GM21529 (cell line): ENCODE measurements around the gene SLX4.
A peak's percentile ranks its signal among the peaks of the same experiment; 100 is the strongest.
"Not testable (repeated sequence)": the region's sequence is repeated elsewhere in the genome, so short reads cannot be mapped to it uniquely, and the experiment has no call there.

ENCODE experiments used
- ATAC-seq: cut with Tn5 transposase; IDR thresholded peaks from one replicate; pipeline ENCODE4 v1.9.1; 2021; ENCODE audit not compliant: unreplicated experiment

The SLX4 gene

GRCh38 chr16:3642397-3643094 lies 31.1 kb upstream of the SLX4 start:
- no peak for ATAC-seq

- ATAC-seq, result no peak
Observed at GRCh38 chr16:3641801-3642396, 30.5 kb upstream of the SLX4 start.

DNA sequence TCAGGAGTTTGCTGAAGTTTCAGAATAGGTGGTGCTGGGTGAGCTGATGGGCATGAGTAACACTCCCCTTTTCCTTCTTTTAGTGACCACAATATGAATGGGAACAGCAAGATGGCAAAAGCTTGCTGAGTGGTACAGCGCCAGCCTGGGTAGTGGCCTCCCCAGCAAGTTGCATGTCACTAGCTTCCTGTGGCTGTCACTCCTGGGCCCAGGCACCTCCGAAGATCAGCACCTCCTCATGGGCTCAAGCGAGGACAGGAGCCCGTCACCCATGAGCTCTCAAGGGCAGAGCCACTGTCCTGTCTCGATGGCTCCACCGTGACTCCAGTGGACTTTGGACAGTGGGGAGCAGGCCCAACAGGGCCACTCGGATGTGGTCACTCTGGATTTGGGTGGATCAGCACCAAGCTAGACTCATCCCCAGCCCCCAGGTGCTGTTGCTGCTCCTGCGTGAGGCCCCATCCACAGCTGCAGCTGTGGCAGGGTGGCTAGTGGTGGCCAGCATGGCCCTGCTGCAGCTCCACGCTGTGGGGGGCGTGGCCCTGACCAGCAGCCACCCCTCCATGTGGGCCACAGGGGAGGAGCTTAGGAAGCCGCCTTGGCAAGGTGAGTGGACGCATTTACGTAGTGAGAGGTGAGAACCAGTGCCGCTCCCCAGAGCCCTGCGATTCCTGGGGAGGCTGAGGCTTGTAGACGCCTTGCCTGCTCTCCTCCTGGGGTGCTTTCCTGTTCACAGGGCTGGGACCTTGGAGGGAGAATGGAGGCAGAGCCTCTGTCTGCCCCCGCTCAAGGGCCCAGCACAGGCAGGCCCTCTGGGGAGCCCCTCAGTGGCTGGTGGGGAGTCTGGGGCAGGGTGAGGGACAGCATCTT lies 29.5 kb upstream of the SLX4 start:
- ATAC-seq, result no peak

DNA sequence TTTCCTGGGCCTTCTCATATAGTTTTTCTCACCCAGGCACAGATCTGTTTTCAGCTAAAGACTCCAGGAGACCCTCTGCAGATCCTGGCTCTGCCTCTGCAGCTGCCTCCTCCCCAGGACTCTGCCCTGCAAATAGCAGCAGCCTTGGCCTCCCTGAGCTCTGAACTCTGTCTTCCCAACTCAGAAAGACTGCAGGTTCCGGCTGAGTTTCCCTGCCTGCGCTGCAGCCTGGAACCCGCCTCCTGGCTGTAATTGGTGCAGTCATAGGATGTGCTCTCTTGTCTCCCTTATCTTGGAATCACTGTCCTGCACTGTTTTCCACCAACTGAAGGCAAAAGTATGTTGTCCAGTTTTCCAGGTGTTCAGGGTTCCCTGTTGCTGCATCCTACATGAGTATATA lies 28.8 kb upstream of the SLX4 start:
- ATAC-seq, result no peak

DNA sequence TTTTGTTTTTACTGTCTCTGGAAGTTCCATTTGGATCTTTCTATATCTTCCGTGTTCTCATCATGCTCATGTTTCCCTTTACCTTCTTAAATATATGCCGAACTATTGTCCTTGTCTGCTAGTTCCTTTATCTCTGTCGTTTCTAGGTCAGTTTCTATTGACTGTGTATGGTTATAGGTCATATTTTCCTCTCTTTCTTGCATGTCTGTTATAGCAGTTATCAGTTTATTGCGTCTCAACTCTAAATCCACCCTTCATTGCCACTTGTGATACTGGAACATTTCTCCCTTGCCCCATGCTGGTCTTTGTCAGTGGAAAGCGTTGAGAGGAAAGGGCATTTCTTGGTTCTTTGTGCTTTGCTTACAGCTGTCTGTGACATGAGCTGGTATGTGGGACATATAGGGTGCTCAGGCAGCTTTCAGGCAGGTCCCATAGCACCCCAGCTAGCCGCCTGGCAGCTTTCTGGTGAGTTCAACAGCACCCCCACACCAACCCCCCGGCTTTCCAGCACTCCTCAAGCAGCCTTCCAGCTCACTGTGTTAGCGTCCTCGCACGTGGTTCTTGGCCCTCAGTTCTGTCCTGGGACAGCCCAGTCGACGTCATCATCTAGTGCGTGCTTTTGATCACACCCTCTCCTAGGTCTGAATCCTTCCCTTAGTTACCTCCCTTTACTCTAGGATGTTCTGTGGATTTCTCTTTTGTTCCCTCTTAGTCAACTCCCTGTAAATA lies 27.7 kb upstream of the SLX4 start:
- no peak for ATAC-seq

DNA sequence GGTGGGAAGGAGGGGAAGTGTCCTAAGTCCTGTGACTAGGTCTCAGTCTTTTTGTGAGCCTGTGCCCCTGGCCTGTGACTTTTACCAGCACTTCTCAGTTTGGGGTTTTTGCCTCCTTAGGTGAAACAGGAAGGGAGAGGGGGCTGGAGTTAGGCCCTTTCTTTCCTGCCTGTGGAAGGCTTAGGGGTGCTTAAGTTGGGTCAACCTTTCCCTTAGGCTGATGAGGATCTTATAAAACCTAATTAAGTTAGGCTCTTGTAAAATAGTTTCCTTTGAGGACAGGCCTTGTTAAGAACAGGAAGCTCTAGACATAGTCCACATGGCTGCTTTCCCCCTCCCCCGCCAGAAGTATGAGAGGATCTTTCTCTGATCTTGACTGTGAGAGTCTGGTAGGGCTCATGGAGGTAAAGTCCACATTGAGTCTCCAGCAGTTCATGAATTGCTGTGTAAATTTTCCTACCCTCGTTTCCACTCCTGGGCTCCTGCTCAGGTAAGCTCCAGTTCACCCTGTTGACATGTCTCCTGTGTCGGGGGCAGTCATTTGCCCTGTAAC lies 26.0 kb upstream of the SLX4 start:
- no peak for ATAC-seq

- peak; percentile 49 for ATAC-seq
Observed at GRCh38 chr16:3625911-3626732, 14.7 kb upstream of the SLX4 start.

DNA sequence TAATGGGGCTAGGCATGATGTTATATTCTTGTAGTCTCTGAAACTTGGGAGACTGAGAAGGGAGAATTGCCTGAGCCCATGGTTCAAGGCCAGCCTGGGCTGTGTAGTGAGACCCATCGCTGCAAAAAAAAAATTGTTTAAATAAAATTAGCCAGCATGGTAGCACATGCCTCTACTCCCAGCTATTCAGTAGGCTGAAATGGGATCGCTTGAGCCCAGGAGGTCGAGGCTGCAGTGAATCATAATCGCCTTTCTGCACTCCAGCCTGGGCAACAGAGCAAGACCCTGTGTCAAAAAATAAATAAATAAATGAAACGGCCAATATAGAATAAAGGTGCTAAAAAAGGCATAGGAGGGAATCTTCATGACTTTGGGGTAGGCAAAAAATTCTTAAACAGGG lies 13.9 kb upstream of the SLX4 start:
- ATAC-seq, result no peak

DNA sequence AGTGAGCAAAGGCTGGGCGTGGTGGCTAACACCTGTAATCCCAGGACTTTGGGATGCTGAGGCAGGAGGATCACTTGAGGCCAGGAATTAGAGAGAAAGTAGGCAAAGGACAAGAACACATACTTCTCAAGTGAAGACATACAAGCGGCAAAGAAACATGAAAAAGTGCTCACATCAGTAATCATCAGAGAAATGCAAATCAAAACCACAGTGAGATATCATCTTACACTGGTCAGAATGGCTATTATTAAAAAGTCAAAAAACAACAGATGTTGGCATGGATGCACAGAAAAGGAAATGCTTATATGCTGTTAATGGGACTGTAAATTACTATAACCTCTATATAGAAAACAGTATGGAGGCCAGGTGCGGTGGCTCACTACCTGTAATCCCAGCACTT lies 12.2 kb upstream of the SLX4 start:
- ATAC-seq, result no peak

DNA sequence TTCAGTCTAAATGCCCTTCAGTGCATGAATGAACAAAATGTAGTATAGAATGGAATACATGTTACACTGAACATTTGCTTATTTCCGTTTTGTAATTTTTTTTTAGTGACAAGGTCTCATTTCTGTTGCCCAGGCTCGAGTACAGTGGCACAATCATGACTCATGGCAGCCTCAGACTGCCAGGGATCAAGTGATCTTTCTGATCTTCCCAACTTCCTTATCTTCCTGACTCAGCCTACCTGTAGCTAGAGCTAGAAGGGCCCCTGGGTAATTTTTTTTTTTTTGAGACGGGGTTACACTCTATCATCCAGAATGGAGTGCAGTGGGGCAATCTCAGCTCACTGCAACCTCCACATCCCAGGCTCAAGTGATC lies 7.3 kb upstream of the SLX4 start:
- ATAC-seq, result no peak

GRCh38 chr16:3612510-3613466 lies 1.4 kb upstream of the SLX4 start:
- no peak for ATAC-seq

DNA sequence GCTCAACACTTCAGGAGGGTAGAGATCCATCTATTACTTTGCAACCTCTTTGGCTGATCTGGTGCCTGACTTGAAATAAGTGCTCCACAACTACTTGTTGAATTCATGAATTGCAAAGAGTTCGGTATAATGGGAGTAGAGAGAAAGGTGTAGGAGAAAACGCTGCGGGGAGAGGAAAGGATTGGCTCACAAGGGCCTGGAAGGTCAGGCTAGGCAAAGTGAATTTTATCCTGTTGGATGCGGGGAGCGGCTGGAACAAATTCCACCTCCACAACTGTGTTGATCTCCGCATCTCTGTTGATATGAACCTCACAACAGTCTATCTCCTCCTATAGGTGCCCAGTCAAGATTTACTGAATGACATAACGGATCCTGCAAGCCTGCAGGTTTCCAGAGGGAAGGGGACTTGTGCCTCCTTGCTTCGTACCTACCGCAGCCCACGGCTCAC lies 684 bp downstream of the SLX4 start:
- ATAC-seq, result no peak

DNA sequence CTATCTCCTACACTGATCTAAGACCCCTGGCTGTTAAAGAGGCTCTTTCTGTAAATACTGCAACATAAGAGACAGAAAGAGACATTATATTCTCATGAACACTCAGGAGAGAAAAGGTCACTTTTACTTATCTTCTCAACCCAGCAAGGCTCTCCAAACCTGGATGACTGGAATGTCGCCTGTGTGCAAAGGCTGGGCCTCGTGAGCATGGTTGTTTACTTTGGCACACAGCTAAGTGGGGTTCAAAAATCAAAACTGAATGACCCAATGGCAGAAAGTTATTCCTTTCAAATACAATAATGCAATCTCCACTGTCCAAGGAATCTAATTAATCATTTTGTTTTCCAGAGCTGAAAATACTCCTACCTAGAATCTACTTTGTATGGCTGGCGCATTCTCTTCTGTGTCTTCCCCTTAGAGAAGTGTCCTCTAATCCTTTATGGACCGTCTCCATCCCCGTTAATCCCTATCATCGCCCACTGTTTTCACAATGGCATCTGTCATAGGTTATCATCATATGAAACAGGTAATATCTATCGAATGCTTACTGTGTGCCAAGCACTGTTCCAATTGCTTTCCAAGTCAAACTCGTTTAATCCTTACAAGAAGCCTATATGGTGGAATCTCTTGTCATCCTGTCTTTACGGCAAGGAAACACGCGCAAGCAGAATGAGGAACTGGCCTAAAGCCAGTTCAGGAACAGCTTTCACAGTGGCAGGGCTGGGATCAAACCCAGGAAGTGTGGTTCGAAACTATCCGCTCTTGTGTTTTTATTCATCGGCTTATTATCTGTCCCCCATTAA lies 1.3 kb downstream of the SLX4 start:
- ATAC-seq, result no peak

DNA sequence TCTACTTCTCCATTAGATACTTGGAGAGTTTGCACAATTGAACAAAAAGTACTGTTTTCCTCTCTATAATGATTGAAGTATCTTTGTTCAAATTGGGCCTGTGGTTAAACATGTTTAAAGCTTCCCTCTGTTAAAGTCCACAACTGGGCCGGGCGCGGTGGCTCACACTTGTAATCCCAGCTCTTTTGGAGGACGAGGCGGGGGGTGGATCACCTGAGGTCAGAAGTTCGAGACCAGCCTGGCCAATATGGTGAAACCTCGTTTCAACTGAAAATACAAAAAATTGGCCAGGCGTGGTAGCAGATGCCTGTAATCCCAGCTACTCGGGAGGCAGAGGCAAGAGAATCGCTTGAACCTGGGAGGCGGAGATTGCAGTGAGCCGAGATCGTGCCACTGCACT lies 2.4 kb downstream of the SLX4 start:
- not testable (repeated sequence) for ATAC-seq

DNA sequence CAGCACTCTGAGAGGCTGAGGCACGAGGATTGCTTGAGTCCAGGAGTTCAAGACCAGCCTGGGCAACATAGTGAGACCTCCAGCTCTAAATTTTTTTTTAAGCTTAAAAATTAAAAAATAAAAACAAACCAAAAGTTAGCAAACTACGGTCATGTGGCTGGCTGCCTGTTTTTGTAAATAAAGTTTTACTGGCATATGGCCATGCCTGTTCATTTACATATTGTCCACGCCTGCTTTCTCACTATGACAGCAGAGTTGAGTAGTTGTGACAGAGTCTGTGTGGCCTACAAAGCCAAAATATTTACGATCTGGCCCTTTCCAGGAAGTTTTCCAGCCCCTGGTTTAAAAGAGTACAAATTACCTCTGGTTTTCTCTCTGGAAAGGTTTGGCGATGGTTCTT lies 3.3 kb downstream of the SLX4 start:
- ATAC-seq, result no peak

- ATAC-seq, result no peak
Observed at GRCh38 chr16:3607634-3608033, 3.8 kb downstream of the SLX4 start.

GRCh38 chr16:3607161-3607560 lies 4.2 kb downstream of the SLX4 start:
- ATAC-seq, result no peak

GRCh38 chr16:3606441-3606840 lies 5.0 kb downstream of the SLX4 start:
- no peak for ATAC-seq
